ENCODE results near the gene CD2AP.

Gene CD2AP

GRCh38 chr6:47495954-47496545 is 18.5 kb downstream of the CD2AP start:
- 75 to 90% methylated on average over 1 of the region's 2 CpGs for WGBS, 2 experiments
- peaks cover 3% of the 10 kb centered on the region for H3K36me3 ChIP-seq (ENCODE audit: control insufficient read depth, insufficient read depth, low read length)
- no peaks in the 10 kb centered on the region for H3K9me3 ChIP-seq (ENCODE audit: control insufficient read depth, low read length)
- H3K27me3 ChIP-seq (ENCODE audit: control insufficient read depth, insufficient read depth, low read length, poor library complexity, severe bottlenecking) = no peaks in the 10 kb centered on the region
- no peak overlapping the region for H3K27ac ChIP-seq (ENCODE audit: insufficient read depth, low read depth, low read length, poor library complexity, severe bottlenecking)
- peaks cover 7% of the 10 kb centered on the region for H3K4me1 ChIP-seq (ENCODE audit: control insufficient read depth, insufficient read depth, low read length)
- no peak overlapping the region for H3K4me3 ChIP-seq (ENCODE audit: insufficient read depth, low read depth, low read length)

GRCh38 chr6:47496935-47497579 is 19.5 kb downstream of the CD2AP start:
- Histone ChIP-seq H3K4me3 (ENCODE audit: insufficient read depth, low read depth, low read length) (no peak overlapping the region), H3K27me3 (ENCODE audit: control insufficient read depth, insufficient read depth, low read length, poor library complexity, severe bottlenecking) (no peaks in the 10 kb centered on the region), H3K36me3 (ENCODE audit: control insufficient read depth, insufficient read depth, low read length) (peaks cover 3% of the 10 kb centered on the region), H3K4me1 (ENCODE audit: control insufficient read depth, insufficient read depth, low read length) (peaks cover 7% of the 10 kb centered on the region), H3K27ac (ENCODE audit: insufficient read depth, low read depth, low read length, poor library complexity, severe bottlenecking) (no peak overlapping the region), H3K9me3 (ENCODE audit: control insufficient read depth, low read length) (no peaks in the 10 kb centered on the region)
- WGBS, 2 experiments = 80 to 91% methylated on average over 3 to 7 of the region's 8 CpGs

- 92 to 100% methylated on average over 2 of the region's 2 CpGs for WGBS, 2 experiments
- H3K27me3 ChIP-seq (ENCODE audit: control insufficient read depth, insufficient read depth, low read length, poor library complexity, severe bottlenecking) = no peaks in the 10 kb centered on the region
- peaks cover 8% of the 10 kb centered on the region for H3K36me3 ChIP-seq (ENCODE audit: control insufficient read depth, insufficient read depth, low read length)
- no peak overlapping the region for H3K27ac ChIP-seq (ENCODE audit: insufficient read depth, low read depth, low read length, poor library complexity, severe bottlenecking)
- H3K4me1 ChIP-seq (ENCODE audit: control insufficient read depth, insufficient read depth, low read length) = no peaks in the 10 kb centered on the region
- no peaks in the 10 kb centered on the region for H3K9me3 ChIP-seq (ENCODE audit: control insufficient read depth, low read length)
- H3K4me3 ChIP-seq (ENCODE audit: insufficient read depth, low read depth, low read length) = no peak overlapping the region
Measured at GRCh38 chr6:47502920-47503319, 25.3 kb downstream of the CD2AP start.

- Histone ChIP-seq H3K36me3 (ENCODE audit: control insufficient read depth, insufficient read depth, low read length) (peaks cover 7% of the 10 kb centered on the region), H3K4me3 (ENCODE audit: insufficient read depth, low read depth, low read length) (no peak overlapping the region), H3K27ac (ENCODE audit: insufficient read depth, low read depth, low read length, poor library complexity, severe bottlenecking) (no peak overlapping the region), H3K9me3 (ENCODE audit: control insufficient read depth, low read length) (no peaks in the 10 kb centered on the region), H3K4me1 (ENCODE audit: control insufficient read depth, insufficient read depth, low read length) (no peaks in the 10 kb centered on the region), H3K27me3 (ENCODE audit: control insufficient read depth, insufficient read depth, low read length, poor library complexity, severe bottlenecking) (no peaks in the 10 kb centered on the region)
- WGBS, 2 experiments = 100% methylated on average over 1 of the region's 1 CpG; no CpG with 5 or more reads in 1 of the 2 experiments
Measured at GRCh38 chr6:47509937-47510336, 32.3 kb downstream of the CD2AP start.

GRCh38 chr6:47512872-47513271 is 35.3 kb downstream of the CD2AP start:
- H3K4me3 ChIP-seq (ENCODE audit: insufficient read depth, low read depth, low read length) = no peak overlapping the region
- H3K9me3 ChIP-seq (ENCODE audit: control insufficient read depth, low read length) = no peaks in the 10 kb centered on the region
- H3K4me1 ChIP-seq (ENCODE audit: control insufficient read depth, insufficient read depth, low read length) = no peaks in the 10 kb centered on the region
- H3K36me3 ChIP-seq (ENCODE audit: control insufficient read depth, insufficient read depth, low read length) = peaks cover 7% of the 10 kb centered on the region
- H3K27ac ChIP-seq (ENCODE audit: insufficient read depth, low read depth, low read length, poor library complexity, severe bottlenecking) = no peak overlapping the region
- H3K27me3 ChIP-seq (ENCODE audit: control insufficient read depth, insufficient read depth, low read length, poor library complexity, severe bottlenecking) = no peaks in the 10 kb centered on the region

GRCh38 chr6:47519279-47519678 is 41.7 kb downstream of the CD2AP start:
- Histone ChIP-seq H3K36me3 (ENCODE audit: control insufficient read depth, insufficient read depth, low read length) (no peaks in the 10 kb centered on the region), H3K9me3 (ENCODE audit: control insufficient read depth, low read length) (no peaks in the 10 kb centered on the region), H3K27ac (ENCODE audit: insufficient read depth, low read depth, low read length, poor library complexity, severe bottlenecking) (no peak overlapping the region), H3K27me3 (ENCODE audit: control insufficient read depth, insufficient read depth, low read length, poor library complexity, severe bottlenecking) (no peaks in the 10 kb centered on the region), H3K4me1 (ENCODE audit: control insufficient read depth, insufficient read depth, low read length) (no peaks in the 10 kb centered on the region), H3K4me3 (ENCODE audit: insufficient read depth, low read depth, low read length) (no peak overlapping the region)
- WGBS, 2 experiments = 85 to 94% methylated on average over 2 of the region's 2 CpGs

- 78 to 79% methylated on average over 6 of the region's 6 CpGs for WGBS, 2 experiments
- H3K9me3 ChIP-seq (ENCODE audit: control insufficient read depth, low read length) = no peaks in the 10 kb centered on the region
- H3K27ac ChIP-seq (ENCODE audit: insufficient read depth, low read depth, low read length, poor library complexity, severe bottlenecking) = no peak overlapping the region
- no peaks in the 10 kb centered on the region for H3K4me1 ChIP-seq (ENCODE audit: control insufficient read depth, insufficient read depth, low read length)
- no peak overlapping the region for H3K4me3 ChIP-seq (ENCODE audit: insufficient read depth, low read depth, low read length)
- no peaks in the 10 kb centered on the region for H3K36me3 ChIP-seq (ENCODE audit: control insufficient read depth, insufficient read depth, low read length)
- H3K27me3 ChIP-seq (ENCODE audit: control insufficient read depth, insufficient read depth, low read length, poor library complexity, severe bottlenecking) = no peaks in the 10 kb centered on the region
Measured at GRCh38 chr6:47520282-47520681, 42.7 kb downstream of the CD2AP start.

GRCh38 chr6:47521961-47522360 is 44.4 kb downstream of the CD2AP start:
- no peaks in the 10 kb centered on the region for H3K9me3 ChIP-seq (ENCODE audit: control insufficient read depth, low read length)

GRCh38 chr6:47524136-47524845 is 46.7 kb downstream of the CD2AP start:
- WGBS, 2 experiments = 86 to 90% methylated on average over 2 to 3 of the region's 3 CpGs

More at GRCh38 chr6:47521961-47522360, 44.4 kb downstream of the CD2AP start:
- Histone ChIP-seq H3K4me3 (ENCODE audit: insufficient read depth, low read depth, low read length) (no peak overlapping the region), H3K27me3 (ENCODE audit: control insufficient read depth, insufficient read depth, low read length, poor library complexity, severe bottlenecking) (no peaks in the 10 kb centered on the region), H3K4me1 (ENCODE audit: control insufficient read depth, insufficient read depth, low read length) (no peaks in the 10 kb centered on the region), H3K36me3 (ENCODE audit: control insufficient read depth, insufficient read depth, low read length) (no peaks in the 10 kb centered on the region), H3K27ac (ENCODE audit: insufficient read depth, low read depth, low read length, poor library complexity, severe bottlenecking) (no peak overlapping the region)
- WGBS, 2 experiments = 80 to 81% methylated on average over 6 of the region's 6 CpGs

GRCh38 chr6:47525330-47526057 is 47.9 kb downstream of the CD2AP start:
- Histone ChIP-seq H3K9me3 (ENCODE audit: control insufficient read depth, low read length) (no peaks in the 10 kb centered on the region), H3K4me3 (ENCODE audit: insufficient read depth, low read depth, low read length) (no peak overlapping the region), H3K36me3 (ENCODE audit: control insufficient read depth, insufficient read depth, low read length) (peaks cover 7% of the 10 kb centered on the region), H3K4me1 (ENCODE audit: control insufficient read depth, insufficient read depth, low read length) (no peaks in the 10 kb centered on the region), H3K27me3 (ENCODE audit: control insufficient read depth, insufficient read depth, low read length, poor library complexity, severe bottlenecking) (no peaks in the 10 kb centered on the region), H3K27ac (ENCODE audit: insufficient read depth, low read depth, low read length, poor library complexity, severe bottlenecking) (no peak overlapping the region)
- WGBS, 2 experiments = 100% methylated on average over 1 to 2 of the region's 2 CpGs

More at GRCh38 chr6:47524136-47524845, 46.7 kb downstream of the CD2AP start:
- Histone ChIP-seq H3K27ac (ENCODE audit: insufficient read depth, low read depth, low read length, poor library complexity, severe bottlenecking) (no peak overlapping the region), H3K4me1 (ENCODE audit: control insufficient read depth, insufficient read depth, low read length) (no peaks in the 10 kb centered on the region), H3K4me3 (ENCODE audit: insufficient read depth, low read depth, low read length) (no peak overlapping the region), H3K27me3 (ENCODE audit: control insufficient read depth, insufficient read depth, low read length, poor library complexity, severe bottlenecking) (no peaks in the 10 kb centered on the region), H3K36me3 (ENCODE audit: control insufficient read depth, insufficient read depth, low read length) (peaks cover 7% of the 10 kb centered on the region), H3K9me3 (ENCODE audit: control insufficient read depth, low read length) (no peaks in the 10 kb centered on the region)

All from ectodermal cell (in vitro differentiated cells).